Right forelimb (tissue), 1 donor: ENCODE results near the gene ZNF70.

Experiments
- DNase-seq: peaks from one replicate; pipeline ENCODE4 v3.0.0-alpha.2; 2018

Gene ZNF70

GRCh38 chr22:23715806-23716375, 35.0 kb downstream of the ZNF70 start:
- no peak for DNase-seq

GRCh38 chr22:23714596-23715578, 36.0 kb downstream of the ZNF70 start:
- DNase-seq, result no peak

DNA sequence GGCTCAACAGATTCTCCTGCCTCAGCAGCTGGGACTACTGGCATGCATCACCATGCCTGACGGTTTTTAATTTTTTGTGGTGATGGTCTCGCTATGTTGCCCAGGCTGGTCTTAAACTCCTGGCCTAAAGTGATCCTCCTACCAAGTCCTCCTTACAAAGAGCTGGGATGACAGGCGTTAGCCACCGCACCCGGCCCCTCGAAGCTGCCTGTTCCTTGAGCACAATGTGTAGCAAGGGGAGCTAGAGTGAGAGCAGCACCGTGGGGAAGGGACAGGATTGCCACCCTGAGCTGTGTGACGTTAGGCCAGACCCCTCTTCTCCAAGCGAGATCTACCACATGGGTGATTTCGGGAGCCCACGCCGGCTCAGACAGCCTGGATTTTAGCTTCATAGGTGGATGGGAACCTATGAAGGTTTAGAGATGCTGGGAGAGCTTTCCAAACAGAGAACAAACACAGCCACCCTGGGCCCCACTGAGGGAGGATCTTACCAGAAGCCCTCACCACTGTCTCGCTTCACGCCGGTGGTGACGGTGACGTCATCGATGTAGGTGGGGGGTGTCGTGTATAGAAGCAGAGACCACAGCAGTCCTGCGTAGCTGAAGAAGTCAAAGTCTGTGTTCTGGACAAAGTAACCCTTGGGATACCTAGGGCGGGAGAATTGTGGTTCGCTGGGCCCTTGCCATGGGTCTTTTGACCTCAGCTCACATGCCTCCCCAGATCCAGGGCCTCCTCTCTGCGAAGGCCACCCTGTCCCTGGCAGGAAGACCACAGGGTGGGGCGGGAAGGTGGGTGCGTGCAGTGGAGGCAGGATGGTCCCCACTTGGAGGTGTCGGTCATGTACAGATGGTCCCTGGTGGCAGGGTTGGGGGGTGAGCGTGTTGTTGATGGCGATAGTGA, 37.0 kb downstream of the ZNF70 start:
- DNase-seq, result no peak

- no peak for DNase-seq
Observed at GRCh38 chr22:23712256-23712655, 38.7 kb downstream of the ZNF70 start.

- no peak for DNase-seq
Observed at GRCh38 chr22:23709107-23709506, 41.8 kb downstream of the ZNF70 start.

- DNase-seq, result no peak
Observed at GRCh38 chr22:23708270-23708669, 42.6 kb downstream of the ZNF70 start.

DNA sequence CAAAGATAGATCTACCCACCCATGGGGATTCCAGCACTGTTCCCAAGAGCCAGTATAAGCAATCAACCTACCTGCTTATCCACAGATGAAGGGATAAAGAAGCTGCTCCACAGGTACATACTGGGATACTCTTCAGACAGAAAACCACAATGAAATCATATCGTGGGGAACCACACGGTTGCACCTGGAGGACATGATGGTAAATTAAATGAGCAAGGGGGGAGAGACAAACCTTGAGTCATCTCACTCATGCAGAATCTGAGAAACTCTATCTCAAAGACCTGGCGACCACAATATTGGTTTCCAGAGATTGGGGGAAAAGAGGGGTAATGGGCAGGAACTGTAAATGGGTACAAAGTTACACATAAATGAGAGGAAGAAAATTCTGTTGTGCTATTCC, 45.6 kb downstream of the ZNF70 start:
- DNase-seq, result no peak

GRCh38 chr22:23704829-23705228, 46.1 kb downstream of the ZNF70 start:
- DNase-seq, result no peak

DNA sequence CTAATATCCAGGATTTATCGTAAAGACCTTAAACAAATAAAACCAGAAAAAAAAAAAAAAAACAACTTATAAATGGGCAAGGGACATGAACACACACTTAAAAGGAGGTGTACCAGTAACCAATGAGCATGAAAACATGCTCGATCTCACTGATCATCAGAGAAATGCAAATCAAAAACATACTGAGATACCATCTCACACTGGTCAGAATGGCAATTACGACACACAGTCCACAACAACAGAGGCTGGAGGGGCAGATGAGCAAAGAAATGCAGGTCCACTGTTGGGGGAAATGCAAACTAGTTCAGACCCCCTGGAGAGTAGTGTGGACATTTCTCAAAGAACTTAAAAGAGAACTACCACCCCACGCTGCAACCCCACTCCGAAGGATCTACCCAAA, 46.9 kb downstream of the ZNF70 start:
- DNase-seq, result no peak

GRCh38 chr22:23700706-23701105, 50.2 kb downstream of the ZNF70 start:
- DNase-seq, result no peak

DNA sequence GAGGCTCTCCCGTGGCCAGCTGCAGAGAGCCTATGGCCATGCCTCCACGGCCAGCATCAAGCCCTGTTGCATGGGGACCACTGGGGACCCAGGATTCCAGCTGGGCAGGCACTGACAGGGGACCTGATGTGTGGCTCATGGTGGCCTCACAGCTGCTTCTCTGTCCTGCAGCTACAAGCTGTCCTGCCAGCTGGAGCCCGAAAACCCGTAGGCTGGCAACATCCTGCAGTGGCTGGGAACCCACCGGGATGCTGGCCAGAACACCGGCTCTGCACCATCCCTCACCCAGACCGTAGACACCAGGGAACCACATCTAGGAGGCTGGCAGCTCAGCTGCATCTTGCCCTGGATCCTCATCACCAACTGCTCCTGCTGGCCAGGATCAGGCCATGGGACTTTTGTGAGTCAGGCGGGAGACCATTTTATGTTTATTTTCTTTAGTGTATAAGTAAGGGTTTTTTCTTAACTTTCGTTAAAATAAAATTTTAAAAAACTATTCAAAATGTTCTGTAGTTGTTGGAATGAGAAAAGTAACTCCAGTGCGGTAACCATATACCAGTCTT, 52.2 kb downstream of the ZNF70 start:
- DNase-seq, result no peak

DNA sequence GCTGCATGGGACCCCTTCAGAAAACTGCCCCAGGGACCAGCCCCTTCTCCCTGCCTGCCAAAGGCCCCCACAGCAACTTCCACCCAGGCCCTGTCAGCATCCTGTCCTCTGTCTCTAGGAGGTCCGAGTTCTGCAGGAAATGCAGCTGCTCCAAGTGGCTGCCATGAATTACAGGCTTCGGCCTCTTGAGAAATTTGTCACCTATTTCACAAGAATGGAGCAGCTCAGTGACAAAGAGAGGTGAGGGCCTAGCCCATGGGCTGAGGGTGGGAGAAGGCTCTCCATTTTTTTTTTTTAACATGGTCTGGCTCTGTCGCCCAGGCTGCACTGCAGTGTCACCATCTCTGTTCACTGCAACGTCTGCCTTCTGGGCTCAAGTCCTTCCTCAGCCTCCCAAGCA, 52.8 kb downstream of the ZNF70 start:
- DNase-seq, result no peak

- DNase-seq, result no peak
Observed at GRCh38 chr22:23697031-23697970, 53.6 kb downstream of the ZNF70 start.

- DNase-seq, result no peak
Observed at GRCh38 chr22:23696326-23696851, 54.5 kb downstream of the ZNF70 start.

- no peak for DNase-seq
Observed at GRCh38 chr22:23695571-23696325, 55.2 kb downstream of the ZNF70 start.

- no peak for DNase-seq
Observed at GRCh38 chr22:23695141-23695540, 55.8 kb downstream of the ZNF70 start.

- no peak for DNase-seq
Observed at GRCh38 chr22:23693979-23694680, 56.8 kb downstream of the ZNF70 start.

- no peak for DNase-seq
Observed at GRCh38 chr22:23692598-23693291, 58.2 kb downstream of the ZNF70 start.

DNA sequence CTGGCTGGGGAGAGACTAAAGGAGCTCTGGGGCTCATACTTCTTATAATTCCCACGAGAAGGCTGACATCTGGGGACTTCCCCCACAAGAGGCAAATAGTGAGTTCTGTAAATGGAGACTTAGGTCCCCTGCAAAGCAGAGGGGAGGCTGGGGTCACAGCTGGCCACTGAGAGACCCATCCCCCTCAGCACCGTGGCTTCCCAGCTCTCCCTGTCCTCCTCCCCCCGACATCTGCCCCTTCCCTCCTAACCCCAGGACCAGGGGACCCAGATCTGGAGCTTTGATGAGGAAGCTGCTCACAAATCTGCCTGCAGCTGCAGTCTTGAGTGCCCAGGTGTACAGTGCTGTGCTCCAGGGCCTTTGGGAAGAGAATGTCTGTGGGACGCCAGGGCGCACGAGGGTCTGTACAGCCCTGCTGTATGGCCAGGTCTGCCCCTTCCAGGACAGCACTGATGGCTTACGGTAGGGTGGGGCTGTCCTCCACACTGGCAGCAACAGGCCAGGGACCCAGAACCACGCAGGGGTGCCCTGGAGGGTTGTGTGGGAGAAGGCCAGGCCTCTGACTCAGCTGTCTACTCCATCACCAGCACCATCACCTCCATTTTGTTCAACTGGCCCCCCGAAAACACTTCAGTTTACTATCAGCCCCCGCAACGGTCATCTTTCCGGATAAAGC, 59.0 kb downstream of the ZNF70 start:
- no peak for DNase-seq
